PFSK-1 (cell line): ENCODE measurements around the gene YPEL1.

Source experiments
- FOXP2 ChIP-seq: optimal IDR thresholded peaks from 2 replicates; pipeline ENCODE3; 2011; ENCODE audit warnings: borderline replicate concordance, control low read depth, inconsistent platforms; ENCODE audit not compliant: insufficient read depth; ENCODE audit errors: extremely low read length, extremely low read depth
- POLR2AphosphoS5 ChIP-seq: IDR thresholded peaks from 2 replicates; pipeline ENCODE4 v1.6.1; 2012; ENCODE audit warnings: low read depth, mild to moderate bottlenecking, control low read depth, low read length, moderate library complexity
- SIN3A ChIP-seq: IDR thresholded peaks from 2 replicates; pipeline ENCODE4 v1.6.1; 2012; ENCODE audit warnings: mild to moderate bottlenecking, low read length, moderate library complexity, borderline replicate concordance; ENCODE audit not compliant: insufficient read depth
- TAF1 ChIP-seq: IDR thresholded peaks from 2 replicates; pipeline ENCODE4 v1.6.1; 2012; ENCODE audit warnings: low read length, control low read depth, borderline replicate concordance; ENCODE audit not compliant: insufficient read depth
- TF ChIP-seq, protein P1 (sequence below), 2 experiments: IDR thresholded peaks; 2 replicates each; pipeline versions ENCODE4 v1.6.1 to v1.8.0; 2011 to 2012; ENCODE audit warnings: low read depth in 2 of 2, low read length in 2 of 2, control low read depth in 1 of 2, inconsistent platforms in 1 of 2, mild to moderate bottlenecking in 1 of 2, moderate library complexity in 1 of 2; ENCODE audit not compliant: insufficient read depth in 1 of 2

YPEL1 gene

DNA sequence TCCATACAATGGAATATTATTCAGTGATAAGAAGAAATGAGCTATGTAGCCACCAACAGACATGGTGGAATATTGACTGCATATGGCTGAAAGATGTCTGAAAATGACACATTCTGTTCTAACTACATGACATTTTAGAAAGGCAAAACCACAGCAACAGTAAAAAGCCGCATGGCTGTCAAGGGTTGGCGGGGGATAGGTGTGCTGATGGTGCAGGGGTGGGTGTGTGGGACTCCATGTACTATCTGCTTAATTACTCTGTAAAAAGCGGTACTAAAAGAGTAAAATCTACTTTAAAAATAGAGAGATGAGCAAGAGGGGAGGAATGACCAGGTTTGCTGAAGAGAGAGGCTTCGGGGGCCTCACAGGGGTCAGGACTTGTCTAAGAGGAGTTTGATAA lies 16.7 kb upstream of the YPEL1 start:
- TF ChIP-seq SIN3A = no peak
- TF ChIP-seq FOXP2 = no peak
- TF ChIP-seq, protein P1, sequence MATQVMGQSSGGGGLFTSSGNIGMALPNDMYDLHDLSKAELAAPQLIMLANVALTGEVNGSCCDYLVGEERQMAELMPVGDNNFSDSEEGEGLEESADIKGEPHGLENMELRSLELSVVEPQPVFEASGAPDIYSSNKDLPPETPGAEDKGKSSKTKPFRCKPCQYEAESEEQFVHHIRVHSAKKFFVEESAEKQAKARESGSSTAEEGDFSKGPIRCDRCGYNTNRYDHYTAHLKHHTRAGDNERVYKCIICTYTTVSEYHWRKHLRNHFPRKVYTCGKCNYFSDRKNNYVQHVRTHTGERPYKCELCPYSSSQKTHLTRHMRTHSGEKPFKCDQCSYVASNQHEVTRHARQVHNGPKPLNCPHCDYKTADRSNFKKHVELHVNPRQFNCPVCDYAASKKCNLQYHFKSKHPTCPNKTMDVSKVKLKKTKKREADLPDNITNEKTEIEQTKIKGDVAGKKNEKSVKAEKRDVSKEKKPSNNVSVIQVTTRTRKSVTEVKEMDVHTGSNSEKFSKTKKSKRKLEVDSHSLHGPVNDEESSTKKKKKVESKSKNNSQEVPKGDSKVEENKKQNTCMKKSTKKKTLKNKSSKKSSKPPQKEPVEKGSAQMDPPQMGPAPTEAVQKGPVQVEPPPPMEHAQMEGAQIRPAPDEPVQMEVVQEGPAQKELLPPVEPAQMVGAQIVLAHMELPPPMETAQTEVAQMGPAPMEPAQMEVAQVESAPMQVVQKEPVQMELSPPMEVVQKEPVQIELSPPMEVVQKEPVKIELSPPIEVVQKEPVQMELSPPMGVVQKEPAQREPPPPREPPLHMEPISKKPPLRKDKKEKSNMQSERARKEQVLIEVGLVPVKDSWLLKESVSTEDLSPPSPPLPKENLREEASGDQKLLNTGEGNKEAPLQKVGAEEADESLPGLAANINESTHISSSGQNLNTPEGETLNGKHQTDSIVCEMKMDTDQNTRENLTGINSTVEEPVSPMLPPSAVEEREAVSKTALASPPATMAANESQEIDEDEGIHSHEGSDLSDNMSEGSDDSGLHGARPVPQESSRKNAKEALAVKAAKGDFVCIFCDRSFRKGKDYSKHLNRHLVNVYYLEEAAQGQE (IDR thresholded peaks at IDR 0.05; ENCODE audit: insufficient read depth in 1 of 2, low read depth in 2 of 2, low read length in 2 of 2) = no peak
- no peak for TF ChIP-seq TAF1
- no peak for TF ChIP-seq POLR2AphosphoS5

DNA sequence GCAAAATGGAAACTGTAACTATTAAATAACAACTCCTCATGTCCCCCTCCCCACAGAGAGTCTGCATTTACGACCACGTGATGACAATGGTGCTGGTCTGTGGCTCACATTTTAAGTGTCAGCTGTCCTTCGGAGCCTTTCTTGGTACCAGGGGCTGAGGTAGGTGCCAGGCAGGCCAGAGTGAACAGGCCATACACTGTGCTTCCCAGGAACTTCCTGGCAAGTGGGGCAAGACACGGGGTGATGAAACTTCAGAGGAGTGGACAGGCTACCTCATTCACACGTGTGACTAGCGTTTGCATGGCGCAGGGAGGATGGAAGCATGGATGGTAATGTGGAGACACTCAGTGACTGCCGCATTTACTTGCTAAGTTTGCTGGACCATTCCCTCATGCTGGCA lies 10.4 kb upstream of the YPEL1 start:
- TF ChIP-seq TAF1 = no peak
- TF ChIP-seq FOXP2 = no peak
- TF ChIP-seq SIN3A = no peak

DNA sequence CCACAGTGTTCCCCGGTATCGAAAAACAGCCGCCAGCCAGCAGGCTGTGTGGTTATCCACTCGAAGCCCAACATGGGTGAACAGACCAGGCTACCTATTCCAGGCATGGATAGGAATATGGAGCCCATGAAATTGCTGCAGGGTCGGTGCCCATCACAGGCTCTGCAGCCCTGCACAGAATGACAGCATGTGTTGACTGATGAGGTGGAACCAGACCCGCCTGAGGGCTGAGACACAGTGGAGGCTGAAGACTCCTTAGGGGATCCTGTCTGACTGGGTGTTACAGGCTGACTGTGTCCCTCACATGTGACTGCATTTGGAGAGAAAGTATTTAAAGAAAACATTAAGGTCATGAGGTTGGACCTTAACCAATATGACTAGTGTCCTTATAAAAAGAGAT lies 6.2 kb upstream of the YPEL1 start:
- TF ChIP-seq TAF1 = no peak
- no peak for TF ChIP-seq SIN3A
- TF ChIP-seq FOXP2 = no peak
- no peak for TF ChIP-seq POLR2AphosphoS5
- TF ChIP-seq, protein P1 (IDR thresholded peaks at IDR 0.05; ENCODE audit: insufficient read depth in 1 of 2, low read depth in 2 of 2, low read length in 2 of 2) = no peak

DNA sequence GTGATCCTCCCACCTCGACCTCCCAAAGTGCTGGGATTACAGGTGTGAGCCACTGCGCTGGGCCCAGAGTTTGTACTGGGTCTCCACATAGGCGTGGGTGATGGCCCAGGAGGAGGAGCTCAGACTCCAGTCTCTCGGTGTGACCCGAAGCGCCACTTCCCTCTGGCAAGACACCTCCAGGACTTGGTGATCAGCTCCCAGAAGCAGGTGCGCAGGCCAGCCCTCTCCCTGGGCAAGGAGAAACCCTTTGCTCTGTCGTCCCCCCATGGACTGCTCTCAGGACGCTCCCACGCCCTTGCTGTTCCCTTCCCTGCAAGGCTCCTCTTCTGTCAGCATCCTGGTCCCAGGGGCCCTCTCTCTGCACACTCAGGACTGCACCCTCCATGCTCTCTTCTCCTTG lies 5.5 kb upstream of the YPEL1 start:
- TF ChIP-seq FOXP2 (no peak), SIN3A (no peak)
- TF ChIP-seq, protein P1 (IDR thresholded peaks at IDR 0.05; ENCODE audit: insufficient read depth in 1 of 2, low read depth in 2 of 2, low read length in 2 of 2) = no peak

DNA sequence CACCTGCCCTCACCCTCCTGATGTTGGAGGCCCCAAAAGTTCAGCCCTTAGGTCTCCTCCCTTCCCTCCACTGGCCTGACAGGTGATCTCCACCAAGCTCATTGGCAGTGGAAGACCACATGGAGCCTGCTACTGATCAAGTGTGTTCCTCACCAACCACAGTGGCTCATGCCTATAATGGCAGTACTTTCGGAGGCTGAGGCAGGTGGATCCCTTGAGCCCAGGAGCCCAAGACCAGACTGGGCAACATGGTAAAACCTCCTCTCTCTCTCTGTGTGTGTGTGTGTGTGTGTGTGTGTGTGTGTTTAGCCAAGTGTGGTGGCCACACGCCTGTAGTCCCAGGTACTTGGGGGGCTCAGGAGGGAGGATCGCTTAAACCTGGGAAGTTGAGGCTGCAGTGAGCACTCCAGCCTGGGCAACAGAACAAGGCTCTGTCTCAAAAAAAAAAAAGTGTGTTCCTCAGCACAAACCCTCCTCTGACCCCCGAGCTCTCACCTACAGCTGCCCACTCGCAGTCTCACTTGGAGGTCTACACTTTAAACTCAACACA lies 4.3 kb upstream of the YPEL1 start:
- TF ChIP-seq SIN3A (no peak), POLR2AphosphoS5 (no peak), FOXP2 (no peak)

DNA sequence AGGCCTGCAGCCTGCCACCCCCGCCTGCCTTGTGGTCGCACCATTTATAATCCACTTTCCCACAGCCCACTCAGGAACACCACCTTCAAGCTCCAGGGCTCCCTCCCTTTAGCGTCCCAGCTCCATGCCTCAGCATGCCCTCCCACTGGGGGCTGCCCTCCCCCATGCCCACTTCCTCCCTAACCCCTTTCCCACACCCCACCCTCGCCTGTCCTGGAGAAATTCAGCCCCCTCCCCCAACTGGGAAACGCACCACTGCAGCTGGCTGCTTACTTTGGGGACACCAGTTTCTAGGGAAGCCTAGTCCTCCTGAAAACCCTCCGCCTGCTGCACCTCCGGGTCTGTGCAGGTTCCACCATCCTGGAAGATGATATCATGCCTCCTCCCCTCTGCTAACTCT lies 3.4 kb upstream of the YPEL1 start:
- TF ChIP-seq TAF1 = no peak
- TF ChIP-seq SIN3A = no peak
- TF ChIP-seq POLR2AphosphoS5 = no peak
- no peak for TF ChIP-seq FOXP2
- TF ChIP-seq, protein P1 (IDR thresholded peaks at IDR 0.05; ENCODE audit: insufficient read depth in 1 of 2, low read depth in 2 of 2, low read length in 2 of 2) = no peak
